ENCODE measurements around the gene RNF25. TPM values are rescaled to one million over a fixed set of nuclear protein-coding genes. Genes with fewer than 3 reads are reported as not detected.

The RNF25 gene
- total and polyA plus RNA-seq, 2 experiments from 2014 or later = 18.3 to 22.2 TPM

DNA sequence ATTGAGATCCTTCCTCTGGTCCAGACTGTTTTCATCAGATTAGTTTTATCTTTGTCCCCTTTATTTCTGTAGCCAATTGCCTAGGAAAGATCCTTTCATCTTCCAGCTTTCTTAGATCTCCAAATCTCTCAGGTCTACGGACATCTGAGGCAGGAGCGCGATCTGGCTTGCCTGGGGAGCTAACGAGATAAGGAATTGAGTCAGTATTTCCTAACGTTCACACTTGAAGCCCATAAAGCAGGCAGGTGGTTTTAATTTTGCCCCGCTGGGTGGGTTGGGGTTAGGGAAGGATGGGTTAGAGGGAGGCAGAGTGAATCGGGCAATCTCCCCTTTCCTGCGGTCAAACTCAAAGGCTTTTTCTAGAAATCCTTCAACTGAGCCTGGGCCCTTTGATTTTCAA lies 38.1 kb upstream of the RNF25 start:
- H3K79me2 ChIP-seq (replicated peaks; ENCODE audit: insufficient read depth) = peaks cover 38% of the 10 kb centered on the region
- H3F3A ChIP-seq (replicated peaks; ENCODE audit: low read depth) = no peaks in the 10 kb centered on the region; the same call in 1 of the 2 replicates
- Mint-ChIP-seq H3K27me3 (ENCODE audit: insufficient read depth, low read depth, poor library complexity) (peaks cover 11% of the 10 kb centered on the region), H3K9me3 (peaks cover 4% of the 10 kb centered on the region; the same call in 1 of the 3 replicates), H3K4me3 (peak overlapping the region; percentile 99), H3K27ac (peak overlapping the region; percentile 70; the same call in 1 of the 2 replicates), H3K36me3 (ENCODE audit: low read depth) (no peaks in the 10 kb centered on the region; the same call in 2 of the 3 replicates), H3K4me1 (peaks cover 6% of the 10 kb centered on the region)
- H3K4me1 ChIP-seq (ENCODE audit: insufficient read depth) = peaks cover 11% of the 10 kb centered on the region; the same call in 1 of the 2 replicates
- DNase-seq (ENCODE audit: low spot score) (no peak), ATAC-seq (no peak)
- no peaks in the 10 kb centered on the region for H3K9me2 ChIP-seq (ENCODE audit: insufficient read depth)
- no peaks in the 10 kb centered on the region for H3K36me3 ChIP-seq (ENCODE audit: insufficient read depth)
- peaks cover 10% of the 10 kb centered on the region; the same call in 1 of the 2 replicates for H4K20me1 ChIP-seq (replicated peaks; ENCODE audit: insufficient read depth)
- no peaks in the 10 kb centered on the region for H3K27me3 ChIP-seq (ENCODE audit: insufficient read depth)
- peak overlapping the region; percentile 69; the same call in 1 of the 2 replicates for H3K4me3 ChIP-seq
- H3K4me2 ChIP-seq = peak overlapping the region; percentile 69; the same call in 1 of the 2 replicates
- H3K27ac ChIP-seq (ENCODE audit: low read depth) = no peak overlapping the region; the same call in 1 of the 2 replicates
- TF ChIP-seq EZH2 (IDR thresholded peaks at IDR 0.05; ENCODE audit: low read depth, unreplicated experiment) = no peak
- no peak for TF ChIP-seq JUNB (IDR thresholded peaks at IDR 0.05; ENCODE audit: unreplicated experiment)
- TF ChIP-seq ZNF462 (CRISPR knock-in tag; IDR thresholded peaks at IDR 0.05) = no peak
- no peak for TF ChIP-seq POLR2AphosphoS5 (IDR thresholded peaks at IDR 0.05; ENCODE audit: low read depth)
- no peak for TF ChIP-seq STAT1 (IDR thresholded peaks at IDR 0.05; ENCODE audit: unreplicated experiment)
- TF ChIP-seq ZNF114 (CRISPR knock-in tag; IDR thresholded peaks at IDR 0.05) = no peak
- TF ChIP-seq CREB1 (CRISPR knock-in tag; IDR thresholded peaks at IDR 0.05; ENCODE audit: low read depth) = no peak
- TF ChIP-seq ZNF331 (CRISPR knock-in tag; IDR thresholded peaks at IDR 0.05; ENCODE audit: low read depth) = no peak
- no peak for TF ChIP-seq EZH2phosphoT487 (IDR thresholded peaks at IDR 0.05; ENCODE audit: unreplicated experiment)
- H2AFZ ChIP-seq = peak overlapping the region; percentile 98

Measured in GM23338 (cell line).